Lower leg skin (tissue), 3 donors: ENCODE results near the gene PLXNB3.
"Not testable (repeated sequence)": the region's sequence is repeated elsewhere in the genome, so short reads cannot be mapped to it uniquely, and the experiment has no call there.

Experiments
- CTCF ChIP-seq, 3 donors: fragments of 450-650 bp; IDR thresholded peaks; one replicate each; pipeline ENCODE4 v1.5.1; 2016; ENCODE audit warnings: antibody characterized with exemption in 3 of 3, mild to moderate bottlenecking in 3 of 3, moderate library complexity in 2 of 3
- POLR2A ChIP-seq, 2 donors: fragments of 450-650 bp; IDR thresholded peaks; one replicate each; pipeline ENCODE4 v1.6.1; 2016 to 2017; ENCODE audit warnings: antibody characterized with exemption in 2 of 2, mild to moderate bottlenecking in 1 of 2, moderate library complexity in 1 of 2

- not testable (repeated sequence) for TF ChIP-seq CTCF, POLR2A (IDR thresholded peaks at IDR 0.05)
Observed at GRCh38 chrX:153749017-153749416, 15.0 kb upstream of the PLXNB3 start.
